Parathyroid adenoma (tissue), 2 donors: ENCODE results near the gene NUSAP1.
"Not testable (repeated sequence)": the region's sequence is repeated elsewhere in the genome, so short reads cannot be mapped to it uniquely, and the experiment has no call there.

ENCODE experiments used
- H2AFZ ChIP-seq: fragments of 300-600 bp; sonication (generic); one replicate; pipeline ENCODE4 v1.7.0; 2017; ENCODE audit warnings: antibody characterized with exemption, mild to moderate bottlenecking
- H3K27ac ChIP-seq: fragments of 300-600 bp; sonication (generic); one replicate; pipeline ENCODE4 v1.7.0; 2017
- H3K27me3 ChIP-seq: fragments of 300-600 bp; sonication (generic); one replicate; pipeline ENCODE4 v1.7.0; 2017; ENCODE audit warnings: low read length; ENCODE audit not compliant: control insufficient read depth, insufficient read depth
- H3K36me3 ChIP-seq: fragments of 300-600 bp; sonication (generic); one replicate; pipeline ENCODE4 v1.7.0; 2017; ENCODE audit warnings: low read length; ENCODE audit not compliant: control insufficient read depth, insufficient read depth
- H3K4me1 ChIP-seq: fragments of 300-600 bp; sonication (generic); one replicate; pipeline ENCODE4 v1.7.0; 2017; ENCODE audit warnings: control low read depth
- H3K4me2 ChIP-seq: fragments of 300-600 bp; sonication (generic); one replicate; pipeline ENCODE4 v1.7.0; 2017; ENCODE audit warnings: low read length
- H3K4me3 ChIP-seq: fragments of 300-600 bp; sonication (generic); one replicate; pipeline ENCODE4 v1.7.0; 2017; ENCODE audit warnings: low read depth, low read length
- H3K79me2 ChIP-seq: fragments of 300-600 bp; sonication (generic); one replicate; pipeline ENCODE4 v1.7.0; 2017; ENCODE audit warnings: control low read depth
- H3K9ac ChIP-seq: fragments of 300-600 bp; sonication (generic); one replicate; pipeline ENCODE4 v1.7.0; 2017; ENCODE audit warnings: mild to moderate bottlenecking
- H3K9me3 ChIP-seq: fragments of 300-600 bp; sonication (generic); one replicate; pipeline ENCODE4 v1.7.0; 2017; ENCODE audit warnings: low read length; ENCODE audit not compliant: control insufficient read depth
- CTCF ChIP-seq: fragments of 300-600 bp; sonication (generic); IDR thresholded peaks from one replicate; pipeline ENCODE4 v1.7.0; 2017; ENCODE audit warnings: antibody characterized with exemption, mild to moderate bottlenecking
- donor health status: primary hyperparathyroidism.

Gene NUSAP1

GRCh38 chr15:41309226-41309905 is 23.3 kb upstream of the NUSAP1 start:
- no peaks in the 10 kb centered on the region for H3K9me3 ChIP-seq
- no peak overlapping the region for H3K4me2 ChIP-seq
- no peak overlapping the region for H3K27ac ChIP-seq
- no peak overlapping the region for H2AFZ ChIP-seq
- no peaks in the 10 kb centered on the region for H3K36me3 ChIP-seq
- no peak overlapping the region for H3K9ac ChIP-seq
- H3K4me3 ChIP-seq = no peak overlapping the region
- H3K79me2 ChIP-seq = no peaks in the 10 kb centered on the region
- TF ChIP-seq CTCF = no peak
- H3K27me3 ChIP-seq = no peaks in the 10 kb centered on the region
- H3K4me1 ChIP-seq = no peaks in the 10 kb centered on the region

GRCh38 chr15:41320805-41321330 is 11.8 kb upstream of the NUSAP1 start:
- H3K4me2 ChIP-seq, H3K4me3 ChIP-seq, H3K27me3 ChIP-seq, H3K36me3 ChIP-seq, H2AFZ ChIP-seq, H3K27ac ChIP-seq, H3K4me1 ChIP-seq, H3K9me3 ChIP-seq, H3K9ac ChIP-seq, H3K79me2 ChIP-seq: not testable (repeated sequence)

GRCh38 chr15:41323611-41324010 is 9.1 kb upstream of the NUSAP1 start:
- H3K27ac ChIP-seq = no peak overlapping the region
- H3K9ac ChIP-seq = no peak overlapping the region
- H3K79me2 ChIP-seq = no peaks in the 10 kb centered on the region
- no peak overlapping the region for H3K4me3 ChIP-seq
- TF ChIP-seq CTCF = no peak
- H2AFZ ChIP-seq = no peak overlapping the region
- H3K4me1 ChIP-seq = no peaks in the 10 kb centered on the region
- H3K4me2 ChIP-seq = no peak overlapping the region
- no peaks in the 10 kb centered on the region for H3K9me3 ChIP-seq
- H3K27me3 ChIP-seq = no peaks in the 10 kb centered on the region
- H3K36me3 ChIP-seq = no peaks in the 10 kb centered on the region

- Histone ChIP-seq H2AFZ (peak overlapping the region; percentile 91), H3K79me2 (no peaks in the 10 kb centered on the region), H3K36me3 (no peaks in the 10 kb centered on the region), H3K27ac (no peak overlapping the region), H3K4me1 (no peaks in the 10 kb centered on the region), H3K4me2 (peak overlapping the region; percentile 98), H3K4me3 (no peak overlapping the region), H3K9ac (no peak overlapping the region), H3K27me3 (no peaks in the 10 kb centered on the region), H3K9me3 (no peaks in the 10 kb centered on the region)
- TF ChIP-seq CTCF = no peak
These were observed 1.4 kb upstream of the NUSAP1 start for GRCh38 chr15:41331281-41331680.

GRCh38 chr15:41331833-41332193 is 868 bp upstream of the NUSAP1 start:
- Histone ChIP-seq H3K4me1 (no peaks in the 10 kb centered on the region), H3K9ac (no peak overlapping the region), H3K79me2 (no peaks in the 10 kb centered on the region), H3K27ac (no peak overlapping the region), H3K36me3 (no peaks in the 10 kb centered on the region), H2AFZ (peak overlapping the region; percentile 91), H3K4me2 (peak overlapping the region; percentile 98), H3K27me3 (no peaks in the 10 kb centered on the region), H3K9me3 (no peaks in the 10 kb centered on the region), H3K4me3 (peak overlapping the region; percentile 92)
- no peak for TF ChIP-seq CTCF
